Endothelial cell of umbilical vein (primary cell): ENCODE data around the gene GADD45A.

Source experiments
- EZH2 ChIP-seq: IDR thresholded peaks from 2 replicates; pipeline ENCODE4 v1.6.1; 2012; ENCODE audit warnings: borderline replicate concordance, low read depth, mild to moderate bottlenecking, moderate library complexity, low read length, inconsistent platforms; ENCODE audit not compliant: severe bottlenecking
- FOS ChIP-seq: IDR thresholded peaks from 2 replicates; pipeline ENCODE4 v1.6.1; 2011; ENCODE audit warnings: mild to moderate bottlenecking, low read length, moderate library complexity, borderline replicate concordance; ENCODE audit not compliant: insufficient read depth
- GATA2 ChIP-seq: IDR thresholded peaks from 2 replicates; pipeline ENCODE4 v1.7.0; 2011; ENCODE audit warnings: low read depth, mild to moderate bottlenecking, moderate library complexity, mixed read lengths, low read length; ENCODE audit not compliant: insufficient read length, insufficient read depth
- JUN ChIP-seq: IDR thresholded peaks from 2 replicates; pipeline ENCODE4 v1.6.1; 2011; ENCODE audit warnings: borderline replicate concordance, low read depth; ENCODE audit not compliant: insufficient read length, insufficient read depth
- MYC ChIP-seq: IDR thresholded peaks from one replicate; pipeline ENCODE4 v1.6.1; 2011; ENCODE audit warnings: mild to moderate bottlenecking, low read depth, low read length
- POLR2A ChIP-seq: IDR thresholded peaks from 2 replicates; pipeline ENCODE4 v1.6.1; 2012; ENCODE audit warnings: low read depth, mild to moderate bottlenecking, control low read depth, low read length
- POLR2AphosphoS5 ChIP-seq: IDR thresholded peaks from 2 replicates; pipeline ENCODE4 v1.6.1; 2012; ENCODE audit warnings: low read depth, mild to moderate bottlenecking, control low read depth, low read length, moderate library complexity; ENCODE audit not compliant: insufficient read depth
- TF ChIP-seq, protein P1 (sequence below), 2 donors: IDR thresholded peaks; 1 replicate in 1 of 2; 2 replicates in 1 of 2; pipeline ENCODE4 v1.5.1; 2011; ENCODE audit warnings: low read length in 2 of 2, mild to moderate bottlenecking in 2 of 2, moderate library complexity in 2 of 2, control low read depth in 1 of 2, inconsistent platforms in 1 of 2, low read depth in 1 of 2; ENCODE audit not compliant: insufficient read depth in 1 of 2; ENCODE audit errors: extremely low read depth in 1 of 2
- TF ChIP-seq, protein P2 (sequence below): IDR thresholded peaks from 2 replicates; pipeline ENCODE4 v1.6.1; 2011; ENCODE audit not compliant: insufficient read depth, insufficient read length

DNA sequence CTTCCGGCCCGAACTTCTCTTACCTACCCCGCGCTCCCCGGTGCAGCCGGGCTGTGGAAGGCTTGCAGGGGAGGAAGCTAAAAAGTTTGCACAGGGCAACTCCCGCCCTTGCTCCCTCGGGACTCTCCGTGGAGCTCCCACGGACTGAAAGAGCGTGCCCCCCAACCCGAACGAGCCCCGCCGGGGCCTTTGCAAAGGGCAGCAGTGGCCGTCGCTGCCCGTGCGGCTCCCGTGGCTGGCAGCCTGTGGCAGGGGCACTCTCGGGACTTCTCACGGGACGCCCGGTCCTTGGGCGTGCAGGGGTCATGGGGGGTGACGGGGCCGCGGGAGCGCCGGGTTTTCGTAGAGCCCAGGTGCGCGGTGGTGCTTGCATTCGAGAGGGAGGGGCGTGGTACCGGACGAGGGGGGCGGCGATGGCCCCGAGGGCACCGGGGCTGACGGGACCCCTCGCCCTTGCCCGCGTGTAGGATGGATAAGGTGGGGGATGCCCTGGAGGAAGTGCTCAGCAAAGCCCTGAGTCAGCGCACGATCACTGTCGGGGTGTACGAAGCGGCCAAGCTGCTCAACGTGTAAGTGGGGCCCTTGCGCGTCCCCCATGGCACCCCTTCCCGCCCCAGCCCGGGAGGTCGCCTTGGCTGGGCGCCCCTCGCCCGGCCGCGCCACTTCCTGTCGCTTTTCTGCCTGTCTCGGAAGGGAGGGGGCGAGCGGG, 711 bp downstream of the GADD45A start:
- TF ChIP-seq JUN (no peak), POLR2A (peak; percentile 44), EZH2 (no peak), POLR2AphosphoS5 (no peak), MYC (no peak), FOS (no peak), GATA2 (no peak)
- TF ChIP-seq, protein P1, sequence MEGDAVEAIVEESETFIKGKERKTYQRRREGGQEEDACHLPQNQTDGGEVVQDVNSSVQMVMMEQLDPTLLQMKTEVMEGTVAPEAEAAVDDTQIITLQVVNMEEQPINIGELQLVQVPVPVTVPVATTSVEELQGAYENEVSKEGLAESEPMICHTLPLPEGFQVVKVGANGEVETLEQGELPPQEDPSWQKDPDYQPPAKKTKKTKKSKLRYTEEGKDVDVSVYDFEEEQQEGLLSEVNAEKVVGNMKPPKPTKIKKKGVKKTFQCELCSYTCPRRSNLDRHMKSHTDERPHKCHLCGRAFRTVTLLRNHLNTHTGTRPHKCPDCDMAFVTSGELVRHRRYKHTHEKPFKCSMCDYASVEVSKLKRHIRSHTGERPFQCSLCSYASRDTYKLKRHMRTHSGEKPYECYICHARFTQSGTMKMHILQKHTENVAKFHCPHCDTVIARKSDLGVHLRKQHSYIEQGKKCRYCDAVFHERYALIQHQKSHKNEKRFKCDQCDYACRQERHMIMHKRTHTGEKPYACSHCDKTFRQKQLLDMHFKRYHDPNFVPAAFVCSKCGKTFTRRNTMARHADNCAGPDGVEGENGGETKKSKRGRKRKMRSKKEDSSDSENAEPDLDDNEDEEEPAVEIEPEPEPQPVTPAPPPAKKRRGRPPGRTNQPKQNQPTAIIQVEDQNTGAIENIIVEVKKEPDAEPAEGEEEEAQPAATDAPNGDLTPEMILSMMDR (IDR thresholded peaks at IDR 0.05; ENCODE audit: extremely low read depth in 1 of 2, insufficient read depth in 1 of 2, low read depth in 1 of 2, low read length in 2 of 2): no peak
- TF ChIP-seq, protein P2, sequence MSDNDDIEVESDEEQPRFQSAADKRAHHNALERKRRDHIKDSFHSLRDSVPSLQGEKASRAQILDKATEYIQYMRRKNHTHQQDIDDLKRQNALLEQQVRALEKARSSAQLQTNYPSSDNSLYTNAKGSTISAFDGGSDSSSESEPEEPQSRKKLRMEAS: no peak
